DMS 273 (cell line): Measurements from ENCODE around the gene NYAP1.
A peak's percentile ranks its signal among the peaks of the same experiment; 100 is the strongest.

Source experiments
- DNase-seq: peaks from one replicate; lab custom pipeline; 2025; ENCODE audit not compliant: unreplicated experiment; lab: John Stamatoyannopoulos, UW

Gene NYAP1

DNA sequence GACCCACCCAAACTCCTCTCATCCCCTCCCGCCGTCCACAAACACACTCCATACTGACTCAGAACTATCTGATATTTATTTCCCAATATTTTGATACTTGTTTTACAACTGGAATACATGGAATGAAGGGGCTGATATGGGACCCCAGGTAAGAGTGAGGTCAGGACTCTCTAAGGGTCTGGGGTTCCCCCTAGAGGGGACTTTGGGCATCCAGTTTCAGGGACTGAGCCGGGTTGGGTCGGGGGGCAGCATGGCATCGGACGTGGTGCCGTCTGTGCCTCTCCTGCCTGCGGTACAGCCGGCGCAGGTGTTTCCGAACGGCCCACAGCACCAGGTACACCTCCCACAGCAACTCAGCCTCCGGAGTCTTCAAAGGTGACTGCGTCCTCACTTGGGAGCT is 27.2 kb upstream of the NYAP1 start:
- DNase-seq: no peak

DNA sequence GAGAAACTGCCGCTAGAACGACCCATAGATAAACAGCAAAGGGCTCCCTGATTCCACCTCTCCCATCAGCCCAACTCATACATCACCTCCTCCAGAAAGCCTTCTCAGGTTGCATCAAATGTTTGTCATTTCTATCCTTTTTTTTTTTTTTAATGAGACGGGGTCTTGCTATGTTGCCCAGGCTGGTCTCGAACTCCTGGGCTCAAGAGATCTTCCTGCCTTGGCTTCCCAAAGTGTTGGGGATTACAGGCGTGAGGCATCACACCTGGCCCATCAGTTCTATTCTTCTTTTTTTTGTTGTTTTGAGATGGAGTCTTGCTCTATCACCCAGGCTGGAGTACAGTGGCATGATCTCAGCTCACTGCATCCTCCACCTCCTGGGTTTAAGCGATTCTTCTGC is 26.7 kb upstream of the NYAP1 start:
- DNase-seq: no peak

DNA sequence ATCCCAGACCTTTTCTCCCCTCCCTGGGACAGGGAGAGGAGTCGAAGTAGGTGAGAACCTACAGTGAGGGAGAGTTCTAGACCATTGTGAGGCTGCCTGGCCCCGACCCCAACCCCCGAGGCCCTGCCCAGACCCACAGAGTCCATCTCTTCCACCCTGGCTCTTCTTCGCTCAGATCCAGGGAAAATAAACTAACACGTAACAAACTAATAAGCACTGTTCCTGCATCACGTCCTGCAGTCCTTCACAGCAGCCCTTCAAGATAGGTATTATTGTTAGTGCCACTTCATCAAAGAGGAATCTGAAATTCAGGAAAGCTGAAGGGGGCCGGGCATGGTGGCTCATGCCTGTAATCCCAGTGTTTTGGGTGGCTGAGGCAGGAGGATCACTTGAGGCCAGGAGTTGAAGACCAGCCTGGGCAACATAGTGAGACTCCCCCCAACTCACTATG is 19.5 kb upstream of the NYAP1 start, which contains the start of gene SPACDR:
Gene SPACDR, minus strand, starts transcription at position 51 of the 451 bp plus-strand sequence. CDS start 235 bp downstream, outside the sequence.
- DNase-seq: no peak

DNA sequence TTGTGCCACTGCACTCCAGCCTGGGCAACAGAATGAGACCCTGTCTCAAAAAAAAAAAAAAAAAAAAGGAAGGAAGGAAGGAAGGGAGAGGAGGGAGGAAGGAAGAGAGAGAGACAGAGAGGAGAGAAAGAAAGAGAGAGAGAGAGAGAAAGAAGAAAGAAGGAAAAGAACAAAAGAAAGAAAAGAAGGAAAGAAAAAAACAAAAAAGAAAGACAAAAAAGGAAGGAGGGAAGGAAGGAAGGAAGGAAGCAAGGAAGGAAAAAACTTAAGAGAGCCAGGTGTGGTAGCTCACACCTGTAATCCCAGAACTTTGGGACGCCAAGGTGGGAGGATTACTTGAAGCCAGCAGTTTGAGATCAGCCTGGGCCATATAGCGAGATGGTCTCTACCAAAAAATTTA is 18.9 kb upstream of the NYAP1 start:
- no peak for DNase-seq

DNA sequence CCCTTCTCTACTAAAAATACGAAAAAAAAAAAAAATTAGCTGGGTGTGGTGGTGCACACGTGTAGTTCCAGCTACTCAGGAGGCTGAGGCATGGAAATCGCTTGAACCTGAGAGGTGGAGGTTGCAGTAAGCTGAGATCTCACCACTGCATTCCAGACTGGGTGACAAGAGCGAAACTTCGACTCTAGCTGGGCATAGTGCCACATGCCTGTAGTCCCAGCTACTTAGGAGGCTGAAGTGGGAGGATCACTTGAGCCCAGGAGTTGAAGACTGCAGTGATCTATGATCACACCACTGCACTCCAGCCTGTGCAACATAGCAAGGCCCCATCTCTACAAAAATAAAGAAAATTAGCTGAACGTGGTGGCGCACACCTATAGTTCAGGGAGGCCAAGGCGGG is 18.4 kb upstream of the NYAP1 start:
- no peak for DNase-seq

DNA sequence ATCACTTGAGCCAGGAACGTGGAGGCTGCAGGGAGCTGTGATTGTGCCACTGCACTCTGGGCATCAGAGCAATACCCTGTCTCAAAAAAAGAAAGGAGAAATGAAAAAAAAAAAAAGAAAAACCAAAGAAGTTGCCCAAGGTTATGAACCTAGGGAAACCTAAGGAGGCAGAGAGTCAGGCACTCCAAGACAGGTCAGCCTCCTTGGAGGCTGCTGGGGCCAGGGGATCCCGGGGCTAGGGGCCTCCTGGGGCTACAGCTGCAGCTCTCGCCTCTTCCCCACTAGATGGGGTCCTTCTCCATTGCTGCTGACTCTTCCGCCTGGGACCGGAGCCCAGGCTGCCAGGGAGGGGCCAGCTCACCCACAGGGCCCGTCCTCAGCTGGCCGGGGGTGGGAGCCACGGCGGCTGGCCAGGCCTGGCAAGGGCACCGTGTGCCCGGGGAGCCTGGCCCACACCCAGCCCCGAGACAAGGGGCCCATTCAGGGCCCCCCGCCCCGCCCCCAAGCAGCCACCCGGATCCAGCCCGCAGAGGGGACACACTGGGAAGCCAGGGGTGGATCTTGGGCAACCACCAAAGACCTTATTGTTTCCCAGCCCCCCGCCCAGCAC is 17.9 kb upstream of the NYAP1 start:
- DNase-seq: peak; percentile 91

DNA sequence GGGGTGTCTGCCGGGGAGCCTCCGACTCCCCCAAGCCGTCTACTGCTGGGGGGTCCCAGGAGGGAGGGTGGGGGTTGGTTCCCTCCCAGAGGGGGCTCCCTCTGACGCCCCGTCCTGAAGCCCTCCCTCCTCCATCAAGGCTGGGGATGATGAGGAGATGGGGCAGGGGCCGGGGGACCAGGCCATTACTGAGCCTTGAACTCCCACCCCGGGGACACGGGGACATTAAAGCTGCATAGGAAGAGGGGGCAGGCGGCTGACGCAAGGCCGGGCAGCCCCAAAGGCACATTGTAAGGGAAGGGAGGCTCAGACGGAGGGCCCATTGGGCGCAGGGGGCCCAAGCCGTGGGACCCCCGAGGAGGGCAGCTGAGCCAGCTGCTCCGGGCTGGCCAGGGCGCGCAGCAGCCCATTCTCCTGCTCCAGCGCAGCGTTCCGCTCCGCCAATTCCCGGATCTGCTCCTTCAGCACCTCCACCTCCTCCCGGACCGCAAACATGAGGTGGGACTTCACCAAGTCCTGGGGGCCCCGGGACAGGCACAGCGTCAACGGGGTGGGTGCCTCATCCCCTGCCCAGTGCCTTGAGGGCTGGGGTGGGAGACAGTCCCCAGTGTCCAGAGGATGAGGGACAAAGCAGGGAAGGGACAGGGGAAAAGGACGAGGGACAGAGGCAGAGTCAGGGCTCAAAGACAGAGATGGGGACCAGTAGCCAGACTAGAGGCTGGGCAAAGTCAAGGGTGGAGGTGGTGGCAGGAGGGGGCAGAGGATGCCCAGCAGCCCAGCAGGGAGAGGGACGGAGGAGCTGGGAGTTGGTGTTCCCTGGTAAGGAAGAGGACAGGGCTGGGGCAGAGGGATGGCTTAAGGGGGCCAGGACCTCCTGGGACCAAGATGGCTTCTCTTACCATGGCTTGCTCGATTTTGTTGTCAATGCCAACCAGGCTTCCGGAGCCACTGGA is 16.8 kb upstream of the NYAP1 start:
- no peak for DNase-seq

DNA sequence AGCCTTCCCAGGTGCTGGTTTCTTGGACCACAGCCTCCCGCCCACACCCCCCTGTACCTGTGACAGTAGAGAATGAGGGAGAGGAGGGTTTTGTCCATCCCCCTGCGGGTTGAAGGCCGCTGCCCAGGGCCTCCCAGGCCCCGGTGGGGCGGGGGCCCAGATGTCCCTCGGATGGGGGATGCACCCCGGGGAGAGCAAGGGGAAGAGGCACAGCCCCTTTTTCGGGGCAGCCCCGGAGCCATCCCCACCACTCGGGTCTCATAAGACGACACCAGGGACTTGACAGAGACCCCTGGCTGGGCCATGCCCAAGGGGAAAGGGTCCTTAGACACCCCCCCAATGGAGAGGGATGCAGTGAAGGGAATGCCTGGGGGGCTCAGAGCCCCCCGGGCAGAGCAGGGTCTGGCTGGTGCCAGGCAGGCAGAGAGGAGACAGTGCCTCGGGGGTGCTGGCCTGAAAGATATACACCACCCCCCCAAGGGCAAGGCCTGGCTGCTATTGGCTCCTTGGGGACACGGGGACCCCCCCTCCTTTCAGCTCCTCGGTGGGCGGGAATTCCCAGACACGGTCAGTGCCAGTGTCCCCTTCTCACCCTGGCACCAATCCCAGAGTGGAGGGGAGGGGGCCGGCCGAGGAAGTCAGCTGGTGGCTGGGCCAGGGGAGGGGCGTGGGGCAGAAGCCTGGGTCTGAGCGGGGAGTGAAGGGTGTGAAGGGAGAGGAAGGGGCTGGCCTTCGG is 15.9 kb upstream of the NYAP1 start:
- DNase-seq: no peak

DNA sequence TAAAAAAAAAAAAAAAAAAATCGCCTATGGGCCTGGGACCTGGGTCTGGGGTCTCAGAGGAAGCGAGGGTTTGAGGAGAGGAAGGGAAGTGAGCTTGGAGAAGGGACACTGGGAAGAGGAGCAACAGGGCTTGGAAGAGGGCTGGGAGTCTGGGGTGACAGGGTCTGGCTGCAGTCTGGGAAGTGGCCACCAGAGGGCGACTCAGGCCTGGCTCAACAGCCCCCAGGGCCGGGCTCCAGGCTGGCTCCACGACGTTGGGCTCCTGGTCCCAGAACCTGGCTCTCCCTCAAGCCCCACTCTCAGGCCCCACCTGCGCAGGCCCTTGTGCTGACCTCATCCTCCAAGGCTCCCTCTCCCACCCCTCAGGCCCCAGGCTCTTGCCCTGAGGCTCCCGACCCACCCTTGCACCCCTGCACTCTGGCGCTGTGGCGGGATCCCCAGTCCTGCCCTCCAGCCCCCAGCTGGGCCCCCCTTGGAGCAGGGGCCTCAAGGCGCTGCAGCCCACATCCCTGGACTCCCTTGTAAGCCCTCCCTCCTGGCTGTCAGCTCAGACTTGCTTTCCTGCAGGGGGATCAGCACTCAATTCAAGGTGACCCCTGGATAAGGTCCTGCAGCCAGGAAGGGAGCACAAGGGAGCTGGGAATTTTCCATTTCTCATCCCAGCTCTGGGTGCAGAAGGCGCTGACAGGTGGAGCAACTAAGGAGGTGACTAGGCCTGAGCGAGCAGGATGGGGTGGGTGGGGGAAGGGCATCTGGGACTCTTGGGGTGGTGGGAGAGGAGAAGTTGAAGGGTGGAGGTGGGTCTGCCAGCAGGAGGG is 14.3 kb upstream of the NYAP1 start:
- peak; percentile 93 for DNase-seq

DNA sequence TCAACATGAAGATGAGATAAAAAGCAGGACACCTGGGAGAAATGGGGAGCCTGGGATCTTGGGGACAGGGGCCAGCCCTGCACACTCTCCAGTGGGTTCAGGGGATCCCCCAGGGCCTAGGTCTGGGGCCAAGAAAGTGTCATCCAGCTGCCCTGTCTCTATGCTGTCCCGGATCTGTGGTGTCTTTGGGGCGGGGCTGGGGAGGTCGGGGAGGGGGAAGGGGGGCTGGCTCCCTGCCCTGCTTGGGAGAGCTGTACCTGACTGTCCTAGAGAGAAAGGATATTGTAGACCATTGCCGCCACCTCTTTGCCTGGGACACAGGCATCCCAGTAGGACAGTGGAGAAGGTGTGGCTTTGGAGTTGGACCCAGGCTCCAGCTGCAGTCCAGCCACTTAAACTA is 12.7 kb upstream of the NYAP1 start:
- no peak for DNase-seq

DNA sequence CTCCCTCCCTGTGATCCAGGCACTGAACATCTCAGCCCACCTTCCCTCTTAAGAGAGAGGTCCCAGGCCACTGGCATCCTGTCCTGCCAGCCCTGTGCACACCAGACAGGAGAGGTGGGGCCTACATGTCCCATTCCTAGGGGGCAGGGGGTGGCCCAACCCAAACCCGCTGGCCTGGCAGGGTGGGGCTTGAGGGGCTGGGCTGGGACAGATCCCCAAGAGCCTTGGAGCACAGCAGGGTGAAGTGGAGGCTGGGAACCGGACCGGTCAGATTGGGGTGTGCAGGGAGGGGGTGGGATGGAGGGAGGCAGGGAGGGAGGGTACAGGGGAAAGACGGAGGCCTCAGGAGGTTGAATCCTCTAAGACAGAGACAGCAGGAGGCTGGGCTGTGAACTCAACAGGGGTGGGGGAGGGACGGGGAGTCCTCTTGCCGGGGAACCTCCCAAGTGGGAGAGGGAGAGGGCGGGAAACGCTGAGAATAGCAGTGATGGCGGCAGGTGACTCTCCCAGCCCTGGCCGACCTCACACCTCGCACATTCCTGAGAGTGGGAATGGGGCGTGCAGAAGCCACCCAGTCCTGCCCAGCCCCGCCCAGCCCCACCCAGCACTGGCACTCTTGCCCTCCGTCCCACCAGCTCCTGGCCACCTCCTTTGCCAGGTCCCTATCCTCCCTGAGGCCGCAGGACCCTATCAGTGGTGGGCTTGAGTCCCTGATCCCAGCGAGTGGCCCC is 11.4 kb upstream of the NYAP1 start:
- DNase-seq: no peak

DNA sequence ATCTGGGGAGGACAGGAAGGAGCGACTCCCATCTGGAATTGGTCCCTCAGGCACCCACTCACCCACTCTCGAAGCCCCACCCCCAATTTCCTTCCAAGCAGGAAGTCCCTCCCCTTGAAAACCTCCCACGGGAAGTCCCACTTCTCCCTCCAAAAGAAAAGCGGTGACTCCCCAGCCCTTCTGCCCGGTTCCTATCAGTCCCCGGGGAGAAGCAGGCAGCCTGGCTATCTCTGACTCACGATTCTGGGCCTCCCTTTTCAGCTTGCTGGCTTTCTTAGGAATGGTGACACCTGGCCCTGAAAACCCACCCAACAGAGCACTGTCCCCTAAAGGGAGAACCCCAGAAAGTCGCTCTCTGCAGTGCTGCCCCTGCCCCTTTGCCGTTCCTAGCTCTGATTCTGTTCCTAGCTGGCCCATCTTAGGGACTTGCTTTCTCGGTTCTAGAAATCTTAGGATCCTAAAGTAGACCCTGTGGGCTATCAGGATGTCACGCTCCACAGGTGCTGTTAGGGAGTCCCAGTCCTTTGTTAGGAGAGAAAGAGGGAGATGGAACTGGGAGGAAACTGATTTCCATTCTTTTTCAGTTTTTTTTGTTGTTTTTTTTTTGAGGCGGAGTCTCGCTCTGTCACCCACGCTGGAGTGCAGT is 10.8 kb upstream of the NYAP1 start:
- DNase-seq: peak; percentile 48

DNA sequence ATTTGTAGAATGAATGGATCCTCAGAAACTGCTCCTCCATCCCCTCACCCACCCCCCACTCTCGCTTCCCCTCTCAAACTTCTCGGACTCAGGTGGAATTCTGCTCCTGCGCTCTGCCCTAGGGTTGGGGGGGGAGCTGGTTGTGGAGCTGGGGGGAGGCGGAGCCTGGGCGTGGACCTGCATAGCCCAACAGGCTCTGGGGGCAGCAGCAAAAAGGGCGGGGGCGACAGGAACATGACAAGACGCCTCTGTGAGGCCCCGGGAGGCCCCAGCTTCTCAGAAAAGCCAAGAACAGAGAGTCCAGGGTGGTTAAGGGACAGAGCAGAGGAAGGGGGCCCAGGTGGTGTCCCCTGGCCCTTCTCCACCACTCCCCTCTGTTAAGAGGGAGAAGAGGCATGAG is 8.2 kb upstream of the NYAP1 start:
- no peak for DNase-seq

DNA sequence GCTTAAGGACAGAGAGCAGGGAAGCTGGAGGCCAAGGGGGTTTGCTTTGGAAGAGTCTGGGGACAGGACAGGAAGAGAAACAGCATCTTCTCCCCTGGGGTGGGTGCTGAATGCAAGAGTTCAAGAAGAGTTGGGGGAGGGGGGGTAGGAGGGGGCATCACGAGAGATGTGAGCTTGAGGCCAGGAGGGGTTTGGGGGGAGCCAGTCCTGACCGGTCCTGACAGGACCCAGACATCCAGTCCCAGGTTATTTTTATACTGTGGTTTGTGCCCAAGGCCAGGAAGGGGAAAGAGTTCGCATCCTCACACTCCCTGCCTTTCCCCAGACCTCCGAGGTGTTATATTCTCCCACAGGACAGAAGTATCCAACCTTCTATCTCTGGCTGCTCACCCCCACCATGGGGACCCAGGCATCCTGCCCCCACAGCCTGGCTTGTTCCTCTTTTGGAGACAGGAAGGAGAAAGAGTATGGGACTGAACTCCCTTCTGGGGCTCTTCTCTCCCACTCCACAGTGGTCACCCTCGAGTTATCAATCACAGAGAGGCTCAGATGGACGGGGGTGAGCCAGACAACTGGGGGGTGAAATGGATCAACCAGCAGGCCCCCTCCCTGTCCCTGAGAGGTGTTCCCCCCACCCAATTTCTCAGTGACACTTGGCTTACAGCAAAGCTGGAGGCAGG is 7.5 kb upstream of the NYAP1 start:
- DNase-seq: no peak

DNA sequence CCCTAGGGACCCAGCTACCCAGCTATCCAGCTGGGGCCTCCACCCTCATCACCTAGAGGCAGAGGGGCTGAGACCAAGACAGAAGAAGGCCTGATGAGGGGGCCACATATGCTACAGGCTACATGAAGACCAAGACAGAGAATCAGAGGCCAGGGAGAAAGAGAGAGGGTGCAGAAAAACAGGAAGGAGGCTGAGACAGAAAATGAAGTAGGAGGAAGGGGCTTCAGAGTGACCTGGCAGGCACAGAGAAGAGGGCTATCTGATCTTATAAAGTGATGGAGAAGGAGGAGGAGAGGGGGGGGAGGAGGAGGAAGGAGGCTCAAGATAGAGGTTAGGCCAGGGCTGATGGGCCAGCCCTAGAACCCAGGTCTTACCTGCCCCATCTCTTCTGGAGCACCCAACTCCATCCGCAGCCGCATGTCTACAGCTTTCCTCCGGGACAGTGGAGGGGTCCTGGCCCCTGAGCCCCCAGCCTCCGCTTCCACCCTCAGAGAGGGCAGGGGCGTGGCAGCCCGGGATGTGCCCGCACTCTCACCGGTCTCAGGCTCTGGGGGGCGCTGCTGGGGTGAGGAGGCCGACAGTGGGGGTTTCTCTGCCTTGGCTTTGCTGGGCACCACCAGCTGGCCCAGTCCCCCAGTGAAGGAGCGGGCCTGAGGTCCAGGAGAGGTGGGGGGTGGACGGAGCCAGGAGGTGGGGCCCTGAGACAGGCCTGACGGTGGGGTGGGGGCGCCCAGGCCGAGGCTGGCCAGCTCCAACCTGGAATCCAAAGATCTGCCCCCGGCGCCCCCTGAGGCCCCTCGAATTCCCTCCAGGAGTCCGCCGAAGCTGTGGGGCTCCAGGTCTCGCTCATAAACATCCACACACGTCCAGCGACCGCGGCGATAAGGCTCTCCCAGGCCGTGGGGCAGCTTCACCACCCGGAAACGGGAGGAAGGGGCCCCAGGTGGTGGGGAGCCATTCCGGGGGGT is 6.5 kb upstream of the NYAP1 start:
- DNase-seq: no peak

DNA sequence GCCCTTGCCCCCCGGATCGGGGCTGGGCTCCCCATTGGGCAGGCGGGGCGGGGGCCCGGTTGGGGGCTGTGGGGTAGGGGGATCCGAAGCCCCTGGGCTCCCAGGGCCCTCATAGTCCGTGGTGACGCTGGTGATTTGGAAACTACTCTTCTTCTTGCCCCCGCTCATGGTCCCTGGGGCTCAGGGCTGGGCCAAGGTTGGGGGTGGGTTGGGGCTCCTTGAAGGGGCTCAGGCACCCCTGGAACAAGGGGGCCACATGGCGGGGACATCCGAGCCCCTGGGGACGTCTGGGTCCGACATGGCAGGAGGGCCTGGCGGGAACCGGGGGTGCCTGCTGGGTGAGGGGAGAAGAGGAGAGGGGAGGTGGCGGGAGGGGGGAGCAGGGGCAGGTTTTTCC is 5.9 kb upstream of the NYAP1 start:
- no peak for DNase-seq

DNA sequence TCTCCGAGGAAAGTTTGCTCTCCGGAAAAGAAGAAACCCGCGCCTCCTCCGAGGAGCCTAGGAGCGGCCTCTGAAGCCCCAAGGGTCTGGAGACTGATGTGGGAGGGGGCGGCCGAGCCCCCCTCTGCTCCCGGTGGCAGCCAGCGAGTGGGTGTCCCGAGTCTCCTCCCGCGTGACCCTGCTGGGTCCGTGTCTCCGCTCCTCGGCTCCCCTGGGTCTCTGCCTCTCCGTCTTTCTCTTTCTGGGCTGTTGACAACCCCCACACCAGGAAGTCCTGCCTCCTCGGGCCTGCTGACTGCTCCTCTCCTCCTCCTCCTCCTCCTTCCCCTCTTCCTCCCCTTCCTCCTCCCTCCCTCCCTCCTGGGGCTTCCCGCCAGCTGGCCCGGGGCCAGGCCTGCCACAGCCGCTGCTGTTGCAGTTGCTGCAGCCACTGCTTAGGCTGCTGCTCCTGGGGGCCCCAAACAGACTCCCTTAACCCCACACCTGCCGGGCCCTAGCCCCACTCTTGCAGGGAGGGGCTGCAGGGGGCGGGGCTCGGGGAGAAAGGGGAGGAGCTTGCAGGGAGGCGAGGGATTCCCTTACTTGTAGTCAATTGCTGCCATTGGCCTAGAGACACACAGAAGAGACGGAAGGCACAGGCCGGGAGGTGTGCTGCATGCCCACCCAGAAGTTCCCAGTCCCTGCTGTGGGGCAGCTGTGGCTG is 4.6 kb upstream of the NYAP1 start, which contains the start of gene TSC22D4:
Gene TSC22D4, minus strand, starts transcription at position 257 of the 703 bp plus-strand sequence. CDS start 1,176 bp downstream, outside the sequence.
- DNase-seq: peak; percentile 97
